Esophagus muscularis mucosa (tissue), 4 donors: ENCODE measurements around the gene MUC20.

Source experiments
- EP300 ChIP-seq: sonication (generic); formaldehyde crosslinking; IDR thresholded peaks from one replicate; pipeline ENCODE4 v1.6.1; 2017; ENCODE audit warnings: antibody characterized with exemption
- POLR2A ChIP-seq: fragments of 450-650 bp; IDR thresholded peaks from one replicate; pipeline ENCODE4 v1.6.1; 2017; ENCODE audit warnings: antibody characterized with exemption, moderate library complexity, mild to moderate bottlenecking, low read depth
- TF ChIP-seq, protein P1 (sequence below), 3 experiments: fragments of 200-600 bp in 2 of 3; fragments of 450-650 bp in 1 of 3; sonication (generic) in 2 of 3; IDR thresholded peaks; one replicate each; pipeline ENCODE4 v1.5.1; 2017 to 2019; ENCODE audit warnings: antibody characterized with exemption in 3 of 3, mild to moderate bottlenecking in 2 of 3, moderate library complexity in 1 of 3

- TF ChIP-seq, protein P1, sequence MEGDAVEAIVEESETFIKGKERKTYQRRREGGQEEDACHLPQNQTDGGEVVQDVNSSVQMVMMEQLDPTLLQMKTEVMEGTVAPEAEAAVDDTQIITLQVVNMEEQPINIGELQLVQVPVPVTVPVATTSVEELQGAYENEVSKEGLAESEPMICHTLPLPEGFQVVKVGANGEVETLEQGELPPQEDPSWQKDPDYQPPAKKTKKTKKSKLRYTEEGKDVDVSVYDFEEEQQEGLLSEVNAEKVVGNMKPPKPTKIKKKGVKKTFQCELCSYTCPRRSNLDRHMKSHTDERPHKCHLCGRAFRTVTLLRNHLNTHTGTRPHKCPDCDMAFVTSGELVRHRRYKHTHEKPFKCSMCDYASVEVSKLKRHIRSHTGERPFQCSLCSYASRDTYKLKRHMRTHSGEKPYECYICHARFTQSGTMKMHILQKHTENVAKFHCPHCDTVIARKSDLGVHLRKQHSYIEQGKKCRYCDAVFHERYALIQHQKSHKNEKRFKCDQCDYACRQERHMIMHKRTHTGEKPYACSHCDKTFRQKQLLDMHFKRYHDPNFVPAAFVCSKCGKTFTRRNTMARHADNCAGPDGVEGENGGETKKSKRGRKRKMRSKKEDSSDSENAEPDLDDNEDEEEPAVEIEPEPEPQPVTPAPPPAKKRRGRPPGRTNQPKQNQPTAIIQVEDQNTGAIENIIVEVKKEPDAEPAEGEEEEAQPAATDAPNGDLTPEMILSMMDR (IDR thresholded peaks at IDR 0.05) = no peak
- TF ChIP-seq POLR2A (no peak), EP300 (no peak)
Measured at GRCh38 chr3:195708061-195708460, 12.7 kb upstream of the MUC20 start.
